HEK293 (cell line): ENCODE results near the gene ARMC8.

Experiments used
- CTCF ChIA-PET: fragments of 350-600 bp; formaldehyde crosslinking; extraction: SDS; loops from one replicate; lab custom pipeline; 2021; ENCODE audit warnings: antibody characterized with exemption; lab: Yijun Ruan, JAX
- POLR2A ChIA-PET: fragments of 300-600 bp; formaldehyde crosslinking; extraction: SDS; loops from one replicate; lab custom pipeline; 2020; ENCODE audit warnings: antibody characterized with exemption, inconsistent platforms; lab: Yijun Ruan, JAX
- H3K27ac ChIP-seq: fragments of 200-500 bp; sonication (Bioruptor generic); 2 replicates; pipeline ENCODE4 v1.5.1; 2014; ENCODE audit warnings: low read depth, low read length, control low read depth, inconsistent platforms; ENCODE audit errors: extremely low read depth
- H3K36me3 ChIP-seq, 2 experiments: fragments of 200-500 bp in 1 of 2; sonication (Bioruptor generic) in 1 of 2; 1 replicate in 1 of 2; 2 replicates in 1 of 2; pipeline ENCODE4 v1.5.1; 2014 to 2017; ENCODE audit warnings: inconsistent platforms in 2 of 2, low read length in 2 of 2; ENCODE audit not compliant: control insufficient read depth in 2 of 2, insufficient read depth in 1 of 2
- H3K4me1 ChIP-seq: fragments of 200-500 bp; sonication (Bioruptor generic); 2 replicates; pipeline ENCODE4 v1.5.1; 2014; ENCODE audit warnings: mild to moderate bottlenecking, low read length, inconsistent platforms; ENCODE audit not compliant: control insufficient read depth, insufficient read depth
- H3K4me3 ChIP-seq: 2 replicates; pipeline ENCODE4 v1.5.1; 2011; ENCODE audit warnings: low read depth, mild to moderate bottlenecking, control low read depth, low read length, moderate library complexity
- H3K9me3 ChIP-seq: fragments of 200-500 bp; sonication (Bioruptor generic); 2 replicates; pipeline ENCODE4 v1.5.1; 2014; ENCODE audit warnings: low read depth, low read length, inconsistent platforms; ENCODE audit not compliant: control insufficient read depth, insufficient read depth
- BCL11B ChIP-seq: fragments of 450-650 bp; formaldehyde crosslinking; IDR thresholded peaks from 2 replicates; pipeline ENCODE4 v1.5.1; 2016; ENCODE audit warnings: low read depth, missing biosample characterization, missing genetic modification characterization
- KLF16 ChIP-seq: fragments of 450-650 bp; formaldehyde crosslinking; IDR thresholded peaks from 2 replicates; pipeline ENCODE4 v1.5.1; 2017; ENCODE audit warnings: missing biosample characterization, missing genetic modification characterization
- KLF9 ChIP-seq: fragments of 450-650 bp; formaldehyde crosslinking; IDR thresholded peaks from 2 replicates; pipeline ENCODE4 v1.5.1; 2016; ENCODE audit warnings: missing biosample characterization, missing genetic modification characterization, low read depth
- TRIM28 ChIP-seq: IDR thresholded peaks from 2 replicates; pipeline ENCODE4 v1.6.1; 2011; ENCODE audit warnings: low read length, control low read depth, borderline replicate concordance
- ZNF114 ChIP-seq: fragments of 450-650 bp; formaldehyde crosslinking; IDR thresholded peaks from 2 replicates; pipeline ENCODE4 v1.5.0; 2017; ENCODE audit warnings: missing biosample characterization, missing genetic modification characterization
- ZNF391 ChIP-seq: fragments of 450-650 bp; formaldehyde crosslinking; IDR thresholded peaks from 2 replicates; pipeline ENCODE4 v1.5.1; 2016; ENCODE audit warnings: low read depth, missing biosample characterization, missing genetic modification characterization, borderline replicate concordance
- ZNF404 ChIP-seq: fragments of 450-650 bp; formaldehyde crosslinking; IDR thresholded peaks from 2 replicates; pipeline ENCODE4 v1.5.1; 2017; ENCODE audit warnings: missing biosample characterization, missing genetic modification characterization
- ZNF473 ChIP-seq: fragments of 450-650 bp; formaldehyde crosslinking; IDR thresholded peaks from 2 replicates; pipeline ENCODE4 v1.5.1; 2017; ENCODE audit warnings: missing biosample characterization, missing genetic modification characterization
- ZNF585B ChIP-seq: fragments of 450-650 bp; formaldehyde crosslinking; IDR thresholded peaks from 2 replicates; pipeline ENCODE4 v1.5.1; 2016; ENCODE audit warnings: missing biosample characterization, missing genetic modification characterization
- ZNF610 ChIP-seq: fragments of 450-650 bp; formaldehyde crosslinking; IDR thresholded peaks from 2 replicates; pipeline ENCODE4 v1.5.1; 2016; ENCODE audit warnings: missing biosample characterization, missing genetic modification characterization, borderline replicate concordance
- ZNF623 ChIP-seq: fragments of 450-650 bp; formaldehyde crosslinking; IDR thresholded peaks from 2 replicates; pipeline ENCODE4 v1.5.1; 2016; ENCODE audit warnings: missing biosample characterization, missing genetic modification characterization
- ZNF660 ChIP-seq: fragments of 450-650 bp; IDR thresholded peaks from 2 replicates; pipeline ENCODE4 v1.5.1; 2018; ENCODE audit warnings: missing biosample characterization, mild to moderate bottlenecking, missing genetic modification characterization
- ZNF76 ChIP-seq: fragments of 450-650 bp; formaldehyde crosslinking; IDR thresholded peaks from 2 replicates; pipeline ENCODE4; 2016; ENCODE audit warnings: low read depth, missing biosample characterization, missing genetic modification characterization, borderline replicate concordance
- ZNF776 ChIP-seq: fragments of 450-650 bp; formaldehyde crosslinking; IDR thresholded peaks from 2 replicates; pipeline ENCODE4 v1.5.0; 2017; ENCODE audit warnings: missing biosample characterization, missing genetic modification characterization, borderline replicate concordance
- TF ChIP-seq, protein P1 (sequence below): fragments of 450-650 bp; formaldehyde crosslinking; IDR thresholded peaks from 2 replicates; pipeline ENCODE4 v1.5.1; 2017; ENCODE audit warnings: missing biosample characterization, missing genetic modification characterization
- TF ChIP-seq, protein P2 (sequence below): fragments of 450-650 bp; formaldehyde crosslinking; IDR thresholded peaks from 2 replicates; pipeline ENCODE4 v1.5.1; 2016; ENCODE audit warnings: missing biosample characterization, missing genetic modification characterization
- TF ChIP-seq, protein P3 (sequence below): fragments of 450-650 bp; formaldehyde crosslinking; IDR thresholded peaks from 2 replicates; pipeline ENCODE4 v1.5.1; 2016; ENCODE audit warnings: missing biosample characterization, missing genetic modification characterization
- TF ChIP-seq, protein P4 (sequence below): fragments of 450-650 bp; formaldehyde crosslinking; IDR thresholded peaks from 2 replicates; pipeline ENCODE4 v1.5.1; 2017; ENCODE audit warnings: missing biosample characterization, missing genetic modification characterization
- TF ChIP-seq, protein P5 (sequence below): fragments of 450-650 bp; formaldehyde crosslinking; IDR thresholded peaks from 2 replicates; pipeline ENCODE4 v1.5.1; 2017; ENCODE audit warnings: missing biosample characterization, missing genetic modification characterization

ARMC8 gene

DNA sequence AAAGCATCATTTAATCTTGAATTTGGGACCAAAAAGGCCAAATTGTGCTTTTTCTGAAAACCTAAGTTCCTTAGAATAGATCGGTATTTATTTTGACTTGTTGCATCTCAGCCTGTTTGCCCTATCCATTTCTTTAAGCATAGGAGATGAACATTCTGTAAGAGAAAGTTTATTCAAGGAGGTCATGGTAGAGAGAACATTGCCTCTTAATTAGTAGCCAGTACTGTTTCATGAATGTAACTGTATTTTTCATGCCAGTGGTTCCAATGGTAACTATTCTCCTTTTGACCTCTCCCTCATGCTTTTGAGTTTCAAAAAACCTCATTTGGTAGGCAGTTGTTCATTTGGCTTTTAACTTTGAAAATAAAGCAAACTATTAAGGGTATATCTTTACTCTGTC is 55.4 kb downstream of the ARMC8 start:
- Histone ChIP-seq H3K4me3 (no peak overlapping the region), H3K36me3 (peaks cover 6 to 49% of the 10 kb centered on the region in 2 experiments; a peak in 2 of 3 replicates)
- TF ChIP-seq, protein P1, sequence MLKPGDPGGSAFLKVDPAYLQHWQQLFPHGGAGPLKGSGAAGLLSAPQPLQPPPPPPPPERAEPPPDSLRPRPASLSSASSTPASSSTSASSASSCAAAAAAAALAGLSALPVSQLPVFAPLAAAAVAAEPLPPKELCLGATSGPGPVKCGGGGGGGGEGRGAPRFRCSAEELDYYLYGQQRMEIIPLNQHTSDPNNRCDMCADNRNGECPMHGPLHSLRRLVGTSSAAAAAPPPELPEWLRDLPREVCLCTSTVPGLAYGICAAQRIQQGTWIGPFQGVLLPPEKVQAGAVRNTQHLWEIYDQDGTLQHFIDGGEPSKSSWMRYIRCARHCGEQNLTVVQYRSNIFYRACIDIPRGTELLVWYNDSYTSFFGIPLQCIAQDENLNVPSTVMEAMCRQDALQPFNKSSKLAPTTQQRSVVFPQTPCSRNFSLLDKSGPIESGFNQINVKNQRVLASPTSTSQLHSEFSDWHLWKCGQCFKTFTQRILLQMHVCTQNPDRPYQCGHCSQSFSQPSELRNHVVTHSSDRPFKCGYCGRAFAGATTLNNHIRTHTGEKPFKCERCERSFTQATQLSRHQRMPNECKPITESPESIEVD (tag by site-specific recombination) = no peak
- TF ChIP-seq ZNF660 (tag by site-specific recombination) (no peak), ZNF404 (tag by site-specific recombination) (no peak), ZNF391 (tag by site-specific recombination) (no peak), BCL11B (no peak), ZNF623 (tag by site-specific recombination) (no peak), ZNF610 (tag by site-specific recombination) (no peak)
- TF ChIP-seq, protein P2, sequence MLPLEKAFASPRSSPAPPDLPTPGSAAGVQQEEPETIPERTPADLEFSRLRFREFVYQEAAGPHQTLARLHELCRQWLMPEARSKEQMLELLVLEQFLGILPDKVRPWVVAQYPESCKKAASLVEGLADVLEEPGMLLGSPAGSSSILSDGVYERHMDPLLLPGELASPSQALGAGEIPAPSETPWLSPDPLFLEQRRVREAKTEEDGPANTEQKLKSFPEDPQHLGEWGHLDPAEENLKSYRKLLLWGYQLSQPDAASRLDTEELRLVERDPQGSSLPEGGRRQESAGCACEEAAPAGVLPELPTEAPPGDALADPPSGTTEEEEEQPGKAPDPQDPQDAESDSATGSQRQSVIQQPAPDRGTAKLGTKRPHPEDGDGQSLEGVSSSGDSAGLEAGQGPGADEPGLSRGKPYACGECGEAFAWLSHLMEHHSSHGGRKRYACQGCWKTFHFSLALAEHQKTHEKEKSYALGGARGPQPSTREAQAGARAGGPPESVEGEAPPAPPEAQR (tag by site-specific recombination) = no peak
- TF ChIP-seq, all 188 proteins: peak for 0
- no peaks in the 10 kb centered on the region for H3K4me1 ChIP-seq
- POLR2A ChIA-PET = no interaction called here
- H3K9me3 ChIP-seq = no peaks in the 10 kb centered on the region
- CTCF ChIA-PET = no interaction called here
- H3K27ac ChIP-seq = no peak overlapping the region

DNA sequence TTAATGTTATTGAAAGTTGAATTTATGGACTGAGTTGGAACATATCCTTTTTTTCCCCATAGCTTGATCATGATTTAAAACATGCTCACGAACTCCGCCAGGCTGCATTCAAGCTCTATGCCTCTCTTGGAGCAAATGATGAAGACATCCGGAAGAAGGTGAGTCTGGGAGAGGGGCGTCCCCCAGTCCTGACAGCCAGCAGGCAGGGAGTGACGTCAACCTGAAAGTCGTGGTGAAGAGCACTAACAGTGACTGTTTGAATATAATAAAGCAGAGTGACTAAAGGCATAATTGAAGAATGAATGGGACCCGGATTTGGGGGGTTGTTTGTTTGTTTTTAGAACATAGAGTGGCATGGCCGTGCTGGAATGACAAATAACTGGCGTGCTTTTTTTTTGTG is 57.9 kb downstream of the ARMC8 start:
- Histone ChIP-seq H3K27ac (no peak overlapping the region), H3K4me3 (no peak overlapping the region), H3K9me3 (no peaks in the 10 kb centered on the region), H3K36me3 (peaks cover 4 to 41% of the 10 kb centered on the region in 2 experiments; a peak in 2 of 3 replicates), H3K4me1 (no peaks in the 10 kb centered on the region)
- POLR2A ChIA-PET = interaction anchor here (0.9 kb wide), 1 partner anchor 58 kb away, joined by 3 read pairs; the partner anchor contains the start of gene ARMC8
- CTCF ChIA-PET = interaction anchor here (1.0 kb wide), 1 partner anchor 11 kb away, joined by 3 read pairs; no protein-coding TSS in a partner anchor
- TF ChIP-seq TRIM28 = no peak
- no peak for TF ChIP-seq KLF16
- no peak for TF ChIP-seq ZNF76 (tag by site-specific recombination)

DNA sequence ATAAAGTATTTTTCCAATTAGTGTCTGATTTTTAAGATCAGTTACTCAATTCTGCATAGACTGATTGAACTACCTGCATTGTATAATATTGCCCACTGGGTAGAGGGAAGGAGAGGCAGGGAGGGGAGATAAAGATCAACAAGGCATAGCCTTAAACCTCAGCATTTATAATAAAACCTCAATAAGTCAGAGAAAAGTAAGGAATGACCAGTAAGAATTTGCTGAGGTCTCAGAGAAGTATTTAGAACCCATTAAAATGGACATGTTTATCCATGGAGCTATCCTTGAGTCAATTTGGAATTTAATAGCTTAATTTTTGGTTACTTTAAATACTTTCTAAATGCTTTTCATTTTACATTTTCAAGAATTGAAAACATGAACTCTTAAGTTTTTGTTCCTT is 62.5 kb downstream of the ARMC8 start:
- ChIA-PET POLR2A (no interaction called here), CTCF (interaction anchor here (0.6 to 0.7 kb wide), 2 partner anchors 14 to 766 kb away, joined by 4 read pairs; no protein-coding TSS in a partner anchor)
- H3K36me3 ChIP-seq = peaks cover 0 to 19% of the 10 kb centered on the region in 2 experiments; a peak in 2 of 3 replicates
- no peak overlapping the region for H3K4me3 ChIP-seq
- H3K4me1 ChIP-seq = no peaks in the 10 kb centered on the region
- TF ChIP-seq ZNF776 (tag by site-specific recombination) (no peak), KLF9 (tag by site-specific recombination) (no peak), ZNF114 (tag by site-specific recombination) (no peak)
- H3K27ac ChIP-seq = no peak overlapping the region
- no peaks in the 10 kb centered on the region for H3K9me3 ChIP-seq

DNA sequence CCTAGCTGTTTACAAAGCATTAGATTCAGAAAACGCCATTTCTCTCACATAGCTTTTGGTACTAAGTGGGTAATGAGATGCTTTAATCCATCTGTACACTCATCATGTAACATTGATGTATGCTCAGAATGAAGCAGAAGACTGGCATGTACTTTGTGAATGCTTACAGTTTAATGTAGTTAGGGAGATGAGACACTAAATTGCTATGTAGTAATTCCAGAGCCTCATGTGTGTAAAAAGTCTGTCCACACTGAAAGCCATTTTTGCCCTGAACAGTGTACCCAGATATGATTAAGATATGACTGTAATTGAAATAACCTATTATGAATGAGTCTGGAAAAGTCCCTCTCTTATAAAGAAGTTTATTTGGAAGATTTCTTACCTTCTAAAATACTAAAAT is 66.5 kb downstream of the ARMC8 start:
- Histone ChIP-seq H3K4me3 (no peak overlapping the region), H3K27ac (no peak overlapping the region), H3K9me3 (no peaks in the 10 kb centered on the region), H3K4me1 (no peaks in the 10 kb centered on the region), H3K36me3 (no peaks in the 10 kb centered on the region)
- ChIA-PET POLR2A (no interaction called here), CTCF (no interaction called here)
- TF ChIP-seq ZNF473 (no peak), ZNF585B (no peak)
- TF ChIP-seq, protein P3, sequence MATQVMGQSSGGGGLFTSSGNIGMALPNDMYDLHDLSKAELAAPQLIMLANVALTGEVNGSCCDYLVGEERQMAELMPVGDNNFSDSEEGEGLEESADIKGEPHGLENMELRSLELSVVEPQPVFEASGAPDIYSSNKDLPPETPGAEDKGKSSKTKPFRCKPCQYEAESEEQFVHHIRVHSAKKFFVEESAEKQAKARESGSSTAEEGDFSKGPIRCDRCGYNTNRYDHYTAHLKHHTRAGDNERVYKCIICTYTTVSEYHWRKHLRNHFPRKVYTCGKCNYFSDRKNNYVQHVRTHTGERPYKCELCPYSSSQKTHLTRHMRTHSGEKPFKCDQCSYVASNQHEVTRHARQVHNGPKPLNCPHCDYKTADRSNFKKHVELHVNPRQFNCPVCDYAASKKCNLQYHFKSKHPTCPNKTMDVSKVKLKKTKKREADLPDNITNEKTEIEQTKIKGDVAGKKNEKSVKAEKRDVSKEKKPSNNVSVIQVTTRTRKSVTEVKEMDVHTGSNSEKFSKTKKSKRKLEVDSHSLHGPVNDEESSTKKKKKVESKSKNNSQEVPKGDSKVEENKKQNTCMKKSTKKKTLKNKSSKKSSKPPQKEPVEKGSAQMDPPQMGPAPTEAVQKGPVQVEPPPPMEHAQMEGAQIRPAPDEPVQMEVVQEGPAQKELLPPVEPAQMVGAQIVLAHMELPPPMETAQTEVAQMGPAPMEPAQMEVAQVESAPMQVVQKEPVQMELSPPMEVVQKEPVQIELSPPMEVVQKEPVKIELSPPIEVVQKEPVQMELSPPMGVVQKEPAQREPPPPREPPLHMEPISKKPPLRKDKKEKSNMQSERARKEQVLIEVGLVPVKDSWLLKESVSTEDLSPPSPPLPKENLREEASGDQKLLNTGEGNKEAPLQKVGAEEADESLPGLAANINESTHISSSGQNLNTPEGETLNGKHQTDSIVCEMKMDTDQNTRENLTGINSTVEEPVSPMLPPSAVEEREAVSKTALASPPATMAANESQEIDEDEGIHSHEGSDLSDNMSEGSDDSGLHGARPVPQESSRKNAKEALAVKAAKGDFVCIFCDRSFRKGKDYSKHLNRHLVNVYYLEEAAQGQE (tag by site-specific recombination) = no peak
- TF ChIP-seq, protein P4, sequence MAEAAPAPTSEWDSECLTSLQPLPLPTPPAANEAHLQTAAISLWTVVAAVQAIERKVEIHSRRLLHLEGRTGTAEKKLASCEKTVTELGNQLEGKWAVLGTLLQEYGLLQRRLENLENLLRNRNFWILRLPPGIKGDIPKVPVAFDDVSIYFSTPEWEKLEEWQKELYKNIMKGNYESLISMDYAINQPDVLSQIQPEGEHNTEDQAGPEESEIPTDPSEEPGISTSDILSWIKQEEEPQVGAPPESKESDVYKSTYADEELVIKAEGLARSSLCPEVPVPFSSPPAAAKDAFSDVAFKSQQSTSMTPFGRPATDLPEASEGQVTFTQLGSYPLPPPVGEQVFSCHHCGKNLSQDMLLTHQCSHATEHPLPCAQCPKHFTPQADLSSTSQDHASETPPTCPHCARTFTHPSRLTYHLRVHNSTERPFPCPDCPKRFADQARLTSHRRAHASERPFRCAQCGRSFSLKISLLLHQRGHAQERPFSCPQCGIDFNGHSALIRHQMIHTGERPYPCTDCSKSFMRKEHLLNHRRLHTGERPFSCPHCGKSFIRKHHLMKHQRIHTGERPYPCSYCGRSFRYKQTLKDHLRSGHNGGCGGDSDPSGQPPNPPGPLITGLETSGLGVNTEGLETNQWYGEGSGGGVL (tag by site-specific recombination) = no peak
- TF ChIP-seq, protein P5, sequence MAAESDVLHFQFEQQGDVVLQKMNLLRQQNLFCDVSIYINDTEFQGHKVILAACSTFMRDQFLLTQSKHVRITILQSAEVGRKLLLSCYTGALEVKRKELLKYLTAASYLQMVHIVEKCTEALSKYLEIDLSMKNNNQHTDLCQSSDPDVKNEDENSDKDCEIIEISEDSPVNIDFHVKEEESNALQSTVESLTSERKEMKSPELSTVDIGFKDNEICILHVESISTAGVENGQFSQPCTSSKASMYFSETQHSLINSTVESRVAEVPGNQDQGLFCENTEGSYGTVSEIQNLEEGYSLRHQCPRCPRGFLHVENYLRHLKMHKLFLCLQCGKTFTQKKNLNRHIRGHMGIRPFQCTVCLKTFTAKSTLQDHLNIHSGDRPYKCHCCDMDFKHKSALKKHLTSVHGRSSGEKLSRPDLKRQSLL (tag by site-specific recombination) = no peak
